ENCODE measurements around the gene GRM7. TPM values are rescaled to one million over a fixed set of nuclear protein-coding genes. Genes with fewer than 3 reads are reported as not detected.

GRM7 gene
- total and polyA plus RNA-seq, 2 of the 4 experiments (the other 2 are of a cell fraction), result not detected

DNA sequence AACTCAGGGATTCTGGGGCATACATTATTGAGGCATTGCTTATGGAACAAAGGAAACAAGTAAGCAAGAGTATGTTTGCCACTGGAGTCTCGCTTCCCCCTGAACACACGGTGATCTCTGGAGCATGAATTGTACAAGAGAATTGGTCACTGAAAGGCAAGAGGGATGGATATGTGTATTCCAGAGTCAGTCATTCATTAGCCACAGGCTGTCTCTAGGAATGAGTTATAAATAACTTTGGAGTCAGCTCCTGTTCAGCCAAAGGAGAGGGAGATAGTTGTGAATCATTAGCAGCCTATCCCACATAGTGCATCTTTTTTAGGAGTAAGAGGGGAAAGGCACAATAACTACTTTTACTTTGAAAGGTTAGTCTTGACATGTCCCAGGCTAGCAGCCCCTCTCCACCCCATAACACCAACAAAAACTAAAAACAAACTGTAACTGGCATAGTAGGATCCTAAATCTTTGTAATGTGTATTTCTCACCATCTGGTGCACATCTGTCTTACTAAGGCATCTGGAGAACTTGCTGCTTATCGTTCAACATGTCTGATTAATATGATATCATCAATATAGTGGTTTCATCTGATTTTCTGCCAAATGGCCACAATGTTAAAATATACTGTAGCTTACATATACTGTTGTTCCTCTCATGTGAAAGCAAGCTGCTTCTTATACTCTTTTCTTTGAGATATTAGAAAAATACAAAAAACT, 462.2 kb downstream of the GRM7 start:
- no peaks in the 10 kb centered on the region for H3K36me3 ChIP-seq (ENCODE audit: control insufficient read depth, insufficient read depth, low read length)
- no peak overlapping the region for H3K9ac ChIP-seq (ENCODE audit: low read depth, low read length)
- H3K27me3 ChIP-seq (ENCODE audit: control insufficient read depth, insufficient read depth, low read length), result no peaks in the 10 kb centered on the region
- no peak overlapping the region for H2AK5ac ChIP-seq (ENCODE audit: low read depth, low read length)
- no peak overlapping the region for H2AFZ ChIP-seq (replicated peaks; ENCODE audit: low read length, poor library complexity)
- in situ Hi-C loops (cut with MboI; ENCODE audit: low sequenced_read_pairs) (no loop called here), intact Hi-C loops (cut with micrococcal nuclease) (no loop called here), dilution Hi-C loops (cut with HindIII; ENCODE audit: low sequenced_read_pairs, unreplicated experiment) (no loop called here)
- no peak overlapping the region for H3K4ac ChIP-seq (ENCODE audit: low read depth, low read length)
- no peak overlapping the region for H3K14ac ChIP-seq (replicated peaks; ENCODE audit: low read depth, low read length)
- no peak overlapping the region for H4K8ac ChIP-seq (ENCODE audit: low read depth in 2 of 2, low read length in 2 of 2)
- H2BK15ac ChIP-seq (ENCODE audit: low read depth, low read length), result no peak overlapping the region
- H3K23ac ChIP-seq (ENCODE audit: low read depth, low read length), result no peak overlapping the region
- H4K91ac ChIP-seq (ENCODE audit: insufficient read depth, low read depth, low read length), result no peak overlapping the region
- ATAC-seq (ENCODE audit: low read depth), result no peak
- no peaks in the 10 kb centered on the region for H3K4me1 ChIP-seq (ENCODE audit: control insufficient read depth, insufficient read depth, low read length)
- H2BK120ac ChIP-seq (ENCODE audit: low read depth, low read length), result no peak overlapping the region
- ChIA-PET CTCF (no interaction called here), POLR2A (ENCODE audit: unreplicated experiment) (no interaction called here)
- no peak for TF ChIP-seq MAZ (IDR thresholded peaks at IDR 0.05; ENCODE audit: borderline replicate concordance, low read depth, low read length)
- TF ChIP-seq, protein P1, sequence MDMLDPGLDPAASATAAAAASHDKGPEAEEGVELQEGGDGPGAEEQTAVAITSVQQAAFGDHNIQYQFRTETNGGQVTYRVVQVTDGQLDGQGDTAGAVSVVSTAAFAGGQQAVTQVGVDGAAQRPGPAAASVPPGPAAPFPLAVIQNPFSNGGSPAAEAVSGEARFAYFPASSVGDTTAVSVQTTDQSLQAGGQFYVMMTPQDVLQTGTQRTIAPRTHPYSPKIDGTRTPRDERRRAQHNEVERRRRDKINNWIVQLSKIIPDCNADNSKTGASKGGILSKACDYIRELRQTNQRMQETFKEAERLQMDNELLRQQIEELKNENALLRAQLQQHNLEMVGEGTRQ (IDR thresholded peaks at IDR 0.05; ENCODE audit: low read depth, low read length), result no peak
- no peak for TF ChIP-seq CEBPB (IDR thresholded peaks at IDR 0.05; ENCODE audit: low read depth, low read length)
- TF ChIP-seq NFE2L2 (IDR thresholded peaks at IDR 0.05; ENCODE audit: low read depth, low read length), result no peak
- TF ChIP-seq POLR2A (IDR thresholded peaks at IDR 0.05; ENCODE audit: low read depth, low read length), result no peak
- no peak for TF ChIP-seq RFX5 (IDR thresholded peaks at IDR 0.05; ENCODE audit: low read depth, low read length)
- TF ChIP-seq RCOR1 (IDR thresholded peaks at IDR 0.05; ENCODE audit: insufficient replicate concordance, low read length), result no peak
- TF ChIP-seq BHLHE40 (IDR thresholded peaks at IDR 0.05; ENCODE audit: low read depth, low read length), result no peak
- no peak for TF ChIP-seq SMC3 (IDR thresholded peaks at IDR 0.05; ENCODE audit: low read depth, low read length)
- no peak for TF ChIP-seq RAD21 (IDR thresholded peaks at IDR 0.05; ENCODE audit: low read length)
- TF ChIP-seq FOS (IDR thresholded peaks at IDR 0.05; ENCODE audit: low read depth, low read length), result no peak
- TF ChIP-seq, protein P2, sequence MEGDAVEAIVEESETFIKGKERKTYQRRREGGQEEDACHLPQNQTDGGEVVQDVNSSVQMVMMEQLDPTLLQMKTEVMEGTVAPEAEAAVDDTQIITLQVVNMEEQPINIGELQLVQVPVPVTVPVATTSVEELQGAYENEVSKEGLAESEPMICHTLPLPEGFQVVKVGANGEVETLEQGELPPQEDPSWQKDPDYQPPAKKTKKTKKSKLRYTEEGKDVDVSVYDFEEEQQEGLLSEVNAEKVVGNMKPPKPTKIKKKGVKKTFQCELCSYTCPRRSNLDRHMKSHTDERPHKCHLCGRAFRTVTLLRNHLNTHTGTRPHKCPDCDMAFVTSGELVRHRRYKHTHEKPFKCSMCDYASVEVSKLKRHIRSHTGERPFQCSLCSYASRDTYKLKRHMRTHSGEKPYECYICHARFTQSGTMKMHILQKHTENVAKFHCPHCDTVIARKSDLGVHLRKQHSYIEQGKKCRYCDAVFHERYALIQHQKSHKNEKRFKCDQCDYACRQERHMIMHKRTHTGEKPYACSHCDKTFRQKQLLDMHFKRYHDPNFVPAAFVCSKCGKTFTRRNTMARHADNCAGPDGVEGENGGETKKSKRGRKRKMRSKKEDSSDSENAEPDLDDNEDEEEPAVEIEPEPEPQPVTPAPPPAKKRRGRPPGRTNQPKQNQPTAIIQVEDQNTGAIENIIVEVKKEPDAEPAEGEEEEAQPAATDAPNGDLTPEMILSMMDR (conservative IDR thresholded peaks at IDR 0.05; ENCODE audit: low read depth, low read length), result no peak
- no peak for TF ChIP-seq MXI1 (IDR thresholded peaks at IDR 0.05; ENCODE audit: borderline replicate concordance, low read depth, low read length)
- no peak for TF ChIP-seq CHD1 (IDR thresholded peaks at IDR 0.05; ENCODE audit: low read depth, low read length)
- TF ChIP-seq MAFK (IDR thresholded peaks at IDR 0.05; ENCODE audit: low read depth, low read length), result no peak
- TF ChIP-seq, protein P3, sequence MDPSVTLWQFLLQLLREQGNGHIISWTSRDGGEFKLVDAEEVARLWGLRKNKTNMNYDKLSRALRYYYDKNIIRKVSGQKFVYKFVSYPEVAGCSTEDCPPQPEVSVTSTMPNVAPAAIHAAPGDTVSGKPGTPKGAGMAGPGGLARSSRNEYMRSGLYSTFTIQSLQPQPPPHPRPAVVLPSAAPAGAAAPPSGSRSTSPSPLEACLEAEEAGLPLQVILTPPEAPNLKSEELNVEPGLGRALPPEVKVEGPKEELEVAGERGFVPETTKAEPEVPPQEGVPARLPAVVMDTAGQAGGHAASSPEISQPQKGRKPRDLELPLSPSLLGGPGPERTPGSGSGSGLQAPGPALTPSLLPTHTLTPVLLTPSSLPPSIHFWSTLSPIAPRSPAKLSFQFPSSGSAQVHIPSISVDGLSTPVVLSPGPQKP (IDR thresholded peaks at IDR 0.05; ENCODE audit: borderline replicate concordance, low read depth, low read length), result no peak
- no peak overlapping the region for H3K4me3 ChIP-seq (ENCODE audit: insufficient read depth, low read depth, low read length)
- no peak overlapping the region for H2BK20ac ChIP-seq (ENCODE audit: low read depth, low read length)
- 56% methylated on average over 2 of the region's 3 CpGs; no CpG with 5 or more reads in 1 of the 2 experiments for WGBS, 2 experiments (ENCODE audit: extremely low coverage in 2 of 2, insufficient read length in 1 of 2)
- peaks cover 2% of the 10 kb centered on the region for H3K9me3 ChIP-seq (ENCODE audit: control insufficient read depth, insufficient read depth, low read length)
- no peak overlapping the region for H3K4me2 ChIP-seq (ENCODE audit: low read depth, low read length)
- no peak overlapping the region for H2BK5ac ChIP-seq (ENCODE audit: low read depth, low read length, poor library complexity, severe bottlenecking)
- H3K56ac ChIP-seq (ENCODE audit: extremely low read depth, insufficient read depth, low read length), result no peak overlapping the region
- no peak overlapping the region for H2AK9ac ChIP-seq (replicated peaks; ENCODE audit: low read depth, low read length, poor library complexity)
- H3K9me1 ChIP-seq (ENCODE audit: insufficient read depth, low read length), result no peaks in the 10 kb centered on the region
- BruUV-seq (replicated peaks), result no TSS peak
- no peaks in the 10 kb centered on the region for H3K79me1 ChIP-seq (ENCODE audit: low read depth in 1 of 2, low read length in 2 of 2)
- no peak overlapping the region for H3K27ac ChIP-seq (ENCODE audit: insufficient read depth, low read length)
- H4K20me1 ChIP-seq (ENCODE audit: insufficient read depth, low read length), result no peaks in the 10 kb centered on the region
- DNase-seq, result no peak
- H4K5ac ChIP-seq (ENCODE audit: low read depth, low read length), result no peak overlapping the region
- no peak overlapping the region for H3K18ac ChIP-seq (ENCODE audit: low read depth, low read length)

Measured in IMR-90 (cell line).